Activated B cell treated with CpG ODN at 0.5 μM for 24 hours (primary cell): ENCODE data around the gene CYP4F11. TPM values are rescaled to one million over a fixed set of nuclear protein-coding genes. Genes with fewer than 3 reads are reported as not detected.
"Not testable (repeated sequence)": the region's sequence is repeated elsewhere in the genome, so short reads cannot be mapped to it uniquely, and the experiment has no call there.

Source experiments
- ATAC-seq: fragments of 200-7000 bp; cut with Tn5 transposase; one replicate; pipeline ENCODE4 v1.10.0; 2021; ENCODE audit warnings: low read depth, mild to moderate bottlenecking, moderate library complexity
- CTCF ChIA-PET: fragments of 350-600 bp; sonication (Branson Sonifier 250); formaldehyde crosslinking; loops from one replicate; lab custom pipeline; 2021; ENCODE audit warnings: antibody characterized with exemption; lab: Charles Lee
- POLR2A ChIA-PET: fragments of 350-600 bp; sonication (Branson Sonifier 250); formaldehyde crosslinking; loops from one replicate; lab custom pipeline; 2021; ENCODE audit warnings: antibody characterized with exemption; lab: Charles Lee
- DNase-seq: peaks from one replicate; pipeline ENCODE4 v3.0.0; 2022
- H3K27ac Mint-ChIP-seq: one replicate; pipeline ENCODE4 v1.8.0; 2020; ENCODE audit warnings: mixed read lengths
- H3K27me3 Mint-ChIP-seq: one replicate; pipeline ENCODE4 v1.8.0; 2021; ENCODE audit warnings: mixed read lengths
- H3K36me3 Mint-ChIP-seq: one replicate; pipeline ENCODE4 v1.8.0; 2021; ENCODE audit warnings: low read depth, mixed read lengths
- H3K4me1 Mint-ChIP-seq: one replicate; pipeline ENCODE4 v1.8.0; 2021; ENCODE audit warnings: mixed read lengths
- H3K4me3 Mint-ChIP-seq: one replicate; pipeline ENCODE4 v1.8.0; 2020; ENCODE audit warnings: mild to moderate bottlenecking, mixed read lengths
- H3K9me3 Mint-ChIP-seq: one replicate; pipeline ENCODE4 v1.8.0; 2020; ENCODE audit warnings: mixed read lengths
- CTCF ChIP-seq: fragments of 200-600 bp; IDR thresholded peaks from one replicate; pipeline ENCODE4 v1.8.0; 2022; ENCODE audit warnings: antibody characterized with exemption, mild to moderate bottlenecking
- intact Hi-C: fragments of 100-400 bp; cut with micrococcal nuclease; formaldehyde crosslinking; loops from one replicate; pipeline ENCODE4 v1.15.1; 2024
- total RNA-seq: library from RNA; stranded (reverse); gene quantifications from 2 replicates; pipeline ENCODE4 v1.2.3, GENCODE V29; 2022

CYP4F11 gene
- total RNA-seq, 1 donor from 2014 or later = not detected

GRCh38 chr19:15874821-15875474 is 59.4 kb downstream of the CYP4F11 start:
- Mint-ChIP-seq H3K4me1 (peaks cover 19% of the 10 kb centered on the region), H3K9me3 (peaks cover 11% of the 10 kb centered on the region), H3K36me3 (no peaks in the 10 kb centered on the region), H3K27ac (no peak overlapping the region), H3K4me3 (no peak overlapping the region), H3K27me3 (peaks cover 22% of the 10 kb centered on the region)
- CTCF ChIA-PET = no interaction called here
- ATAC-seq (no peak), DNase-seq (no peak)
- intact Hi-C loops = no loop called here
- TF ChIP-seq CTCF = no peak
- POLR2A ChIA-PET = no interaction called here

DNA sequence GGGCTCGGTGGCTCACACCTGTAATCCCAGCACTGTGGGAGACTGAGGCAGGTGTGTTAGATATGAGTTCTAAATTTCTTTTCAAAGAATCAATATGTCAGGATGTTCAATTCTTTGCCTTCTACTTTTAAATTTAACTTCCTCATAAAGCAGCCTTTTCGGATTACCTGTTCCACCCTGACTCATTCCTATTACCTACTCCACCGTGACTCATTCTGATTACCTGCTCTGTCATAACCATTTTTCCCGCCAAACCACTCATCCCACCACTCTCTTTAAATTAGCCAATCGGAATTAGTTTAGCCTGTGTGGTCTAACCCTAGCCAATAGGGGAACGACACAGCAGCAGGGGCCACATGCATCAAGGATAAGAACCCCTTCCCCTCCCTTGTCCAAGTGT is 60.6 kb downstream of the CYP4F11 start:
- CTCF ChIA-PET, DNase-seq, intact Hi-C loops, H3K27ac Mint-ChIP-seq, POLR2A ChIA-PET, H3K36me3 Mint-ChIP-seq, H3K4me3 Mint-ChIP-seq, ATAC-seq: not testable (repeated sequence)
- peaks cover 19% of the 10 kb centered on the region for H3K4me1 Mint-ChIP-seq
- peaks cover 11% of the 10 kb centered on the region for H3K9me3 Mint-ChIP-seq
- peaks cover 19% of the 10 kb centered on the region for H3K27me3 Mint-ChIP-seq

DNA sequence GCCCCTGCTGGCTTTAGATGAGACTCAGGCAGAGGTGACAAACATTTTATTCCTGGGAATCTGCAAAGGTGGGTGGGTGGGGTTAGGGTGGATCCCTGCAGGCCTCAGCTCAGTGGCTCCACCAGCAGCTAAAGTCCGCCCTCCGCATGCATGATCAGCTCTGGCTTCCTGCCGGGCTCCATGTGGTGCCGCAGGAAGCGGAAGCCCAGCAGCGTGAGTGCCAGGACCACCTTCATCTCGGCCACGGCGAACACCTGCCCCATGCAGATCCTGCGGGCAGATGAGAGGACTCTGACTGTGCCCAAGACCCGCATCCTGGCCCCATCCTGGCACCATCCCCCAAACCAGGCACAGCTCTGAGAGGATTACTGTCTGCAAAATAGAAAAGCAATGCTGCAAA is 62.8 kb downstream of the CYP4F11 start:
- Mint-ChIP-seq H3K4me3 (peak overlapping the region; percentile 64), H3K27me3 (peaks cover 17% of the 10 kb centered on the region), H3K9me3 (peaks cover 11% of the 10 kb centered on the region), H3K27ac (no peak overlapping the region), H3K4me1 (peaks cover 19% of the 10 kb centered on the region), H3K36me3 (no peaks in the 10 kb centered on the region)
- intact Hi-C loops = no loop called here
- no peak for DNase-seq
- ChIA-PET CTCF (no interaction called here), POLR2A (interaction anchor here (1.3 kb wide), 1 partner anchor 35 kb away, joined by 5 read pairs; no protein-coding TSS in a partner anchor)
- TF ChIP-seq CTCF = no peak
- no peak for ATAC-seq

- ChIA-PET CTCF (no interaction called here), POLR2A (no interaction called here)
- ATAC-seq (no peak), DNase-seq (no peak)
- intact Hi-C loops = no loop called here
- peaks cover 9% of the 10 kb centered on the region for H3K27me3 Mint-ChIP-seq
- no peak overlapping the region for H3K27ac Mint-ChIP-seq
- no peak for TF ChIP-seq CTCF
- H3K36me3 Mint-ChIP-seq = no peaks in the 10 kb centered on the region
- H3K9me3 Mint-ChIP-seq = peaks cover 11% of the 10 kb centered on the region
- no peak overlapping the region for H3K4me3 Mint-ChIP-seq
- H3K4me1 Mint-ChIP-seq = peaks cover 13% of the 10 kb centered on the region
Observed at GRCh38 chr19:15869873-15870272, 64.5 kb downstream of the CYP4F11 start.

DNA sequence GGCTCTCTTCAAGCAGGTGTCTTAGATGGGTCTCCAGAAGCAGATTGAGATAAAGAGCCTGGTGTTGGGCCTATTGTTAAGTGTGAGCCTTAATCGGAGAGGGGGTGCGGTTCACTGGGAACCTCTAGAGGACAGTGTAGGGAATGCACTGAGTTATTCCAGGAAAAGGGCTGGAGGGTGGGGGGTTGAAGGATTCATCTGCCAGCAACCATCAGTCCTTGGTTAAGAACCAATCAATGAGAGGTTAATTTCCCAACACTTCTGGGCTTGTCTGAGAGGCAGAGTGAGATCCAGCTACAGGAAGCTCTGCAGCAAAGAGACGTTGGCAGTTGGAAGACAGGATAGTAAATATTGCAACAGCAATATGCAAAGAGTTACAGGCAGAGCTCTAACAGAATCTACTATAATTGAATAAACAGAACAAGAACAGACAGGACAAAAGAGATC is 65.2 kb downstream of the CYP4F11 start:
- DNase-seq (no peak), ATAC-seq (no peak)
- Mint-ChIP-seq H3K4me1 (peaks cover 11% of the 10 kb centered on the region), H3K9me3 (peaks cover 5% of the 10 kb centered on the region), H3K36me3 (no peaks in the 10 kb centered on the region), H3K4me3 (no peak overlapping the region), H3K27me3 (peaks cover 9% of the 10 kb centered on the region), H3K27ac (no peak overlapping the region)
- ChIA-PET POLR2A (no interaction called here), CTCF (no interaction called here)
- TF ChIP-seq CTCF = no peak
- intact Hi-C loops = no loop called here
